Sigmoid colon (tissue), 7 donors: ENCODE results near the gene SLC5A2. TPM values are rescaled to one million over a fixed set of nuclear protein-coding genes. Genes with fewer than 3 reads are reported as not detected.

ENCODE experiments used
- DNase-seq: peaks from one replicate; pipeline ENCODE4 v3.0.0-alpha.2; 2019
- H3K27ac ChIP-seq, 4 donors: fragments of 200-600 bp; sonication (generic); one replicate each; pipeline ENCODE4 v1.5.1; 2016 to 2019; ENCODE audit warnings: mild to moderate bottlenecking in 1 of 4
- H3K27me3 ChIP-seq, 3 donors: fragments of 200-600 bp; sonication (generic); one replicate each; pipeline ENCODE4 v1.5.1; 2019; ENCODE audit warnings: mild to moderate bottlenecking in 1 of 3
- H3K36me3 ChIP-seq, 4 donors: fragments of 200-600 bp; sonication (generic); one replicate each; pipeline ENCODE4 v1.5.1; 2016 to 2019
- H3K4me1 ChIP-seq, 4 donors: fragments of 200-600 bp; sonication (generic); one replicate each; pipeline ENCODE4 v1.5.1; 2017 to 2019
- H3K4me3 ChIP-seq, 4 donors: fragments of 200-600 bp; sonication (generic); one replicate each; pipeline ENCODE4 v1.5.1; 2017 to 2019; ENCODE audit warnings: mild to moderate bottlenecking in 2 of 4, moderate library complexity in 1 of 4
- H3K9me3 ChIP-seq, 4 donors: fragments of 200-600 bp in 3 of 4; sonication (generic) in 3 of 4; one replicate each; pipeline versions ENCODE4 v1.5.1 to v1.6.1; 2013 to 2019
- CTCF ChIP-seq, 4 experiments: fragments of 450-650 bp in 3 of 4; fragments of 200-600 bp in 1 of 4; IDR thresholded peaks; one replicate each; pipeline ENCODE4 v1.5.1; 2016 to 2019; ENCODE audit warnings: antibody characterized with exemption in 4 of 4, mild to moderate bottlenecking in 3 of 4, moderate library complexity in 2 of 4
- EP300 ChIP-seq, 4 donors: sonication (generic); formaldehyde crosslinking; IDR thresholded peaks; one replicate each; pipeline ENCODE4 v1.6.1; 2017; ENCODE audit warnings: antibody characterized with exemption in 4 of 4
- POLR2A ChIP-seq, 2 donors: fragments of 450-650 bp; IDR thresholded peaks; one replicate each; pipeline ENCODE4 v1.6.1; 2016; ENCODE audit warnings: antibody characterized with exemption in 2 of 2, mild to moderate bottlenecking in 2 of 2, moderate library complexity in 2 of 2
- POLR2AphosphoS5 ChIP-seq, 4 donors: sonication (generic); formaldehyde crosslinking; IDR thresholded peaks; one replicate each; pipeline ENCODE4 v1.6.1; 2017; ENCODE audit warnings: antibody characterized with exemption in 4 of 4
- WGBS, 2 donors: extraction: QIAGEN DNeasy Blood & Tissue Kit; methylation state at CpG; one replicate each; pipeline ENCODE4 v1.1.7; 2013; 5-methylcytosine and 5-hydroxymethylcytosine counted together
- intact Hi-C: fragments of 100-400 bp; cut with DNase I; formaldehyde crosslinking; loops from one replicate; pipeline ENCODE4 v1.15.1; 2023
- polyA plus RNA-seq, 3 donors: library from polyadenylated mRNA; stranded (reverse); fragments of 200-250 nt; gene quantifications; one replicate each; pipeline ENCODE4 v1.2.3, GENCODE V29; 2013
- total RNA-seq, 4 donors: library from RNA; depleted of rRNA; stranded (reverse); fragments of >200 nt; gene quantifications; one replicate each; pipeline ENCODE4 v1.1.0, GENCODE V29; 2016
- donor health status: healthy with polysubstance abuse.
- donor health status: Bipolar disorder and iron deficiency.
- donor health status: healthy.

SLC5A2 gene
- total and polyA plus RNA-seq, 7 donors = 0.49 to 1.9 (median 0.71) TPM

- DNase-seq = peak; percentile 99
- peaks cover 0 to 62% (median 59%) of the 10 kb centered on the region in 4 donors for H3K4me1 ChIP-seq
- peak; percentile 84 to 92 (median 90) for TF ChIP-seq POLR2AphosphoS5 (IDR thresholded peaks at IDR 0.05)
- no peak for TF ChIP-seq EP300 (IDR thresholded peaks at IDR 0.05)
- TF ChIP-seq CTCF (IDR thresholded peaks at IDR 0.05) = peak; percentile 79 to 92 (median 86)
- peak in 1 of 2 donors; percentile 55 for TF ChIP-seq POLR2A (IDR thresholded peaks at IDR 0.05)
- peaks cover 33 to 46% (median 44%) of the 10 kb centered on the region in 4 donors for H3K36me3 ChIP-seq
- intact Hi-C loops = loop anchor here (2.0 to 10.0 kb wide), 2 partner anchors 36 to 242 kb away; partner anchors contain the start of gene RUSF1
- no peaks in the 10 kb centered on the region for H3K27me3 ChIP-seq
- no peaks in the 10 kb centered on the region for H3K9me3 ChIP-seq
- 34 to 47% methylated on average over 20 of the region's 20 CpGs for WGBS, 2 donors
- H3K27ac ChIP-seq = peak overlapping the region; percentile 98 to 99 (median 98)
- H3K4me3 ChIP-seq = peak overlapping the region; percentile 79 to 95 (median 90)
These were observed 10.2 kb upstream of the SLC5A2 start for GRCh38 chr16:31472709-31473203.

- Histone ChIP-seq H3K27me3 (no peaks in the 10 kb centered on the region), H3K4me3 (peak overlapping the region in 3 of 4 donors; percentile 79 to 90 (median 89)), H3K36me3 (peaks cover 36 to 51% (median 49%) of the 10 kb centered on the region in 4 donors), H3K9me3 (no peaks in the 10 kb centered on the region), H3K27ac (peak overlapping the region; percentile 98 to 99 (median 98)), H3K4me1 (peaks cover 0 to 65% (median 60%) of the 10 kb centered on the region in 4 donors)
- DNase-seq = no peak
- TF ChIP-seq POLR2A (IDR thresholded peaks at IDR 0.05) (no peak), POLR2AphosphoS5 (IDR thresholded peaks at IDR 0.05) (no peak), EP300 (IDR thresholded peaks at IDR 0.05) (no peak), CTCF (IDR thresholded peaks at IDR 0.05) (no peak)
- WGBS, 2 donors = 89 to 90% methylated on average over 17 of the region's 17 CpGs
- intact Hi-C loops = loop anchor here (2.0 to 10.0 kb wide), 2 partner anchors 35 to 241 kb away; partner anchors contain the start of gene RUSF1
These were observed 9.5 kb upstream of the SLC5A2 start for GRCh38 chr16:31473264-31473984.

- TF ChIP-seq POLR2A (IDR thresholded peaks at IDR 0.05) (no peak), EP300 (IDR thresholded peaks at IDR 0.05) (no peak), POLR2AphosphoS5 (IDR thresholded peaks at IDR 0.05) (no peak), CTCF (IDR thresholded peaks at IDR 0.05) (no peak)
- 76 to 81% methylated on average over 12 of the region's 12 CpGs for WGBS, 2 donors
- peaks cover 0 to 65% (median 60%) of the 10 kb centered on the region in 4 donors for H3K4me1 ChIP-seq
- intact Hi-C loops = loop anchor here (10.0 kb wide), 1 partner anchor 241 kb away; a partner anchor contains a TSS
- H3K4me3 ChIP-seq = peak overlapping the region in 1 of 4 donors; percentile 89
- no peaks in the 10 kb centered on the region for H3K9me3 ChIP-seq
- no peaks in the 10 kb centered on the region for H3K27me3 ChIP-seq
- H3K27ac ChIP-seq = peak overlapping the region in 3 of 4 donors; percentile 98 to 99 (median 98)
- peaks cover 36 to 58% (median 49%) of the 10 kb centered on the region in 4 donors for H3K36me3 ChIP-seq
- no peak for DNase-seq
These were observed 8.7 kb upstream of the SLC5A2 start for GRCh38 chr16:31474173-31474714.

GRCh38 chr16:31474773-31475738 is 7.9 kb upstream of the SLC5A2 start:
- H3K36me3 ChIP-seq = peaks cover 36 to 60% (median 49%) of the 10 kb centered on the region in 4 donors
- H3K9me3 ChIP-seq = no peaks in the 10 kb centered on the region
- peaks cover 0 to 65% (median 62%) of the 10 kb centered on the region in 4 donors for H3K4me1 ChIP-seq
- H3K27ac ChIP-seq = peak overlapping the region in 3 of 4 donors; percentile 98 to 99 (median 98)
- no peaks in the 10 kb centered on the region for H3K27me3 ChIP-seq
- no peak overlapping the region for H3K4me3 ChIP-seq
- no peak for TF ChIP-seq POLR2A (IDR thresholded peaks at IDR 0.05)
- no peak for TF ChIP-seq CTCF (IDR thresholded peaks at IDR 0.05)
- no peak for TF ChIP-seq EP300 (IDR thresholded peaks at IDR 0.05)
- no peak for TF ChIP-seq POLR2AphosphoS5 (IDR thresholded peaks at IDR 0.05)
- intact Hi-C loops = loop anchor here (10.0 kb wide), 1 partner anchor 240 kb away; a partner anchor contains a TSS
- WGBS, 2 donors = 87 to 90% methylated on average over 12 of the region's 12 CpGs
- DNase-seq = no peak
